Measurements from ENCODE around the gene C6orf52. TPM values are rescaled to one million over a fixed set of nuclear protein-coding genes. Genes with fewer than 3 reads are reported as not detected.
"Not testable (repeated sequence)": the region's sequence is repeated elsewhere in the genome, so short reads cannot be mapped to it uniquely, and the experiment has no call there.

C6orf52 gene
- 1 to 10 TPM in 2 of 6 donors, not detected in 4; 1.6 to 3.2 TPM for total RNA-seq

GRCh38 chr6:10694302-10695085 is at the start of gene C6orf52, which contains the start of gene PAK1IP1:
C6orf52 (minus strand) TSS chr6:10694616; CDS start chr6:10687550, 7,066 bp downstream.
PAK1IP1 (plus strand) TSS chr6:10694972; CDS start chr6:10694986, 14 bp downstream.
- peaks cover 0 to 20% (median 9%) of the 10 kb centered on the region in 4 donors for H3K36me3 ChIP-seq
- DNase-seq (peak; percentile 91 to 94), ATAC-seq (ENCODE audit: low FRiP score in 2 of 2) (peak; percentile 99 to 100)
- TF ChIP-seq CTCF (IDR thresholded peaks at IDR 0.05), result peak in 3 of 6 experiments; percentile 3 to 10 (median 7)
- peak in 3 of 4 donors; percentile 72 to 92 (median 84) for TF ChIP-seq POLR2A (IDR thresholded peaks at IDR 0.05)
- TF ChIP-seq POLR2AphosphoS5 (IDR thresholded peaks at IDR 0.05), result peak; percentile 93
- TF ChIP-seq EP300 (IDR thresholded peaks at IDR 0.05), result peak in 1 of 4 donors; percentile 61
- peaks cover 19 to 31% (median 28%) of the 10 kb centered on the region in 4 donors for H3K4me1 ChIP-seq
- no peaks in the 10 kb centered on the region for H3K9me3 ChIP-seq
- H3K27ac ChIP-seq, result peak within 1 kb of the TSS; percentile 91 to 97 (median 94)
- H3K4me3 ChIP-seq, result peak within 1 kb of the TSS; percentile 83 to 94 (median 92)
- H3K27me3 ChIP-seq, result no peaks in the 10 kb centered on the region
- 0 to 1% methylated on average over 37 to 53 of the region's 53 CpGs for WGBS, 2 donors

GRCh38 chr6:10743515-10743914 is 49.1 kb upstream of the C6orf52 start:
- H3K9me3 ChIP-seq, result no peaks in the 10 kb centered on the region
- WGBS, 2 donors, result 74 to 88% methylated on average over 5 to 6 of the region's 6 CpGs
- no peak overlapping the region for H3K4me3 ChIP-seq
- peaks cover 0 to 5% (median 0%) of the 10 kb centered on the region in 4 donors for H3K36me3 ChIP-seq
- TF ChIP-seq EP300 (IDR thresholded peaks at IDR 0.05) (no peak), POLR2AphosphoS5 (IDR thresholded peaks at IDR 0.05) (no peak), POLR2A (IDR thresholded peaks at IDR 0.05) (no peak), CTCF (IDR thresholded peaks at IDR 0.05) (no peak)
- DNase-seq (no peak), ATAC-seq (ENCODE audit: low FRiP score in 2 of 2) (no peak)
- no peaks in the 10 kb centered on the region for H3K27me3 ChIP-seq
- H3K27ac ChIP-seq, result no peak overlapping the region
- H3K4me1 ChIP-seq, result peaks cover 4 to 14% (median 11%) of the 10 kb centered on the region in 4 donors

- Histone ChIP-seq H3K27ac (no peak overlapping the region), H3K36me3 (peaks cover 0 to 5% (median 0%) of the 10 kb centered on the region in 4 donors), H3K4me3 (no peak overlapping the region), H3K9me3 (no peaks in the 10 kb centered on the region), H3K4me1 (peaks cover 0 to 9% (median 8%) of the 10 kb centered on the region in 4 donors), H3K27me3 (no peaks in the 10 kb centered on the region)
- ATAC-seq (ENCODE audit: low FRiP score in 2 of 2), result no peak
- WGBS, 2 donors, result 93 to 96% methylated on average over 12 of the region's 12 CpGs
- TF ChIP-seq CTCF (IDR thresholded peaks at IDR 0.05) (no peak), EP300 (IDR thresholded peaks at IDR 0.05) (no peak), POLR2AphosphoS5 (IDR thresholded peaks at IDR 0.05) (no peak), POLR2A (IDR thresholded peaks at IDR 0.05) (no peak)
- DNase-seq, result no peak
Observed at GRCh38 chr6:10742251-10742650, 47.8 kb upstream of the C6orf52 start.

- not testable (repeated sequence) for DNase-seq; H3K4me1 ChIP-seq; H3K27me3 ChIP-seq; H3K9me3 ChIP-seq; H3K4me3 ChIP-seq; H3K27ac ChIP-seq; ATAC-seq (ENCODE audit: low FRiP score in 2 of 2); H3K36me3 ChIP-seq
- WGBS, 2 donors, result 86 to 97% methylated on average over 3 to 4 of the region's 4 CpGs
Observed at GRCh38 chr6:10741643-10742042, 47.2 kb upstream of the C6orf52 start.

- TF ChIP-seq CTCF (IDR thresholded peaks at IDR 0.05) (no peak), POLR2A (IDR thresholded peaks at IDR 0.05) (no peak), EP300 (IDR thresholded peaks at IDR 0.05) (no peak), POLR2AphosphoS5 (IDR thresholded peaks at IDR 0.05) (no peak)
- no peaks in the 10 kb centered on the region for H3K27me3 ChIP-seq
- H3K27ac ChIP-seq, result no peak overlapping the region
- peaks cover 0 to 5% (median 0%) of the 10 kb centered on the region in 4 donors for H3K36me3 ChIP-seq
- ATAC-seq (ENCODE audit: low FRiP score in 2 of 2) (no peak), DNase-seq (no peak)
- no peaks in the 10 kb centered on the region for H3K9me3 ChIP-seq
- no peaks in the 10 kb centered on the region for H3K4me1 ChIP-seq
- no peak overlapping the region for H3K4me3 ChIP-seq
Observed at GRCh38 chr6:10740061-10740460, 45.6 kb upstream of the C6orf52 start.

All from upper lobe of left lung (tissue), 6 donors.